AG04449 (cell line): ENCODE data around the gene GREB1.

ENCODE experiments used
- CTCF ChIA-PET: fragments of 350-600 bp; formaldehyde crosslinking; extraction: SDS; loops from one replicate; lab custom pipeline; 2021; ENCODE audit warnings: antibody characterized with exemption; lab: Yijun Ruan, JAX
- POLR2A ChIA-PET: fragments of 400-600, 350-600 bp; formaldehyde crosslinking; extraction: SDS; loops from one replicate; lab custom pipeline; 2020; ENCODE audit warnings: antibody characterized with exemption, inconsistent platforms; lab: Yijun Ruan, JAX
- DNase-seq: peaks from one replicate; pipeline ENCODE4 v3.0.0-alpha.2; 2010; ENCODE audit warnings: low read depth, low spot score
- H3K4me3 ChIP-seq: 2 replicates; pipeline ENCODE4 v1.5.1; 2011; ENCODE audit warnings: low read depth, mild to moderate bottlenecking, control low read depth, low read length
- CTCF ChIP-seq: IDR thresholded peaks from one replicate; pipeline ENCODE4 v1.5.1; 2011; ENCODE audit warnings: mild to moderate bottlenecking, moderate library complexity, low read length, control low read depth, inconsistent platforms; ENCODE audit not compliant: insufficient read depth; ENCODE audit errors: missing control alignments

The GREB1 gene

DNA sequence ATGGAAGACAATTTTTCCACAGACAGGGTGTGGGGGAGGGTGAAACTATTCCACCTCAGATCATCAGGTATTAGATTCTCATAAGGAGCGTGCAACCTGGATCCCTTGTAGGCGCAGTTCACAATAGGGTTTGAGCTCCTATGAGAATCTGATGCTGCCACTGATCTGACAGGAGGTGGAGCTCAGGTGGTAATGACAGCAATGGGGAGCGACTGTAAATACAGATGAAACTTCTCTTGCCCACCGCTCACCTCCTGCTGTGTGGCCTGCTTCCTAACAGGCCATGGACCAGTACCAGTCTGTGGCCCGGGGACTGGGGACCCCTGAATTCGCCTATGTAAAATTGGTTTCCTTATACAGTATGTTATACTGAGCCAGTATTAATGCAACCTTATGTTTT, 40.6 kb upstream of the GREB1 start:
- DNase-seq, result no peak
- ChIA-PET CTCF (interaction anchor here (1.2 kb wide), 1 partner anchor 15 kb away, joined by 3 read pairs; no protein-coding TSS in a partner anchor), POLR2A (no interaction called here)
- no peak for TF ChIP-seq CTCF
- H3K4me3 ChIP-seq, result no peak overlapping the region

- no peak overlapping the region for H3K4me3 ChIP-seq
- DNase-seq, result no peak
- ChIA-PET POLR2A (no interaction called here), CTCF (interaction anchor here (1.1 to 1.2 kb wide), 3 partner anchors 14 to 16 kb away, joined by 3 read pairs; no protein-coding TSS in a partner anchor)
- TF ChIP-seq CTCF, result no peak
Measured at GRCh38 chr2:11494310-11494709, 39.5 kb upstream of the GREB1 start.

GRCh38 chr2:11495844-11496681, 37.8 kb upstream of the GREB1 start:
- POLR2A ChIA-PET, result no interaction called here
- no peak for DNase-seq
- CTCF ChIA-PET, result interaction anchor here (1.4 kb wide), 1 partner anchor 19 kb away, joined by 8 read pairs; no protein-coding TSS in a partner anchor
- no peak for TF ChIP-seq CTCF
- H3K4me3 ChIP-seq, result no peak overlapping the region

- TF ChIP-seq CTCF, result no peak
- CTCF ChIA-PET, result interaction anchor here (2.4 kb wide), 1 partner anchor 84 kb away, joined by 15 read pairs; no protein-coding TSS in a partner anchor
- DNase-seq, result no peak
- POLR2A ChIA-PET, result no interaction called here
- no peak overlapping the region for H3K4me3 ChIP-seq
Measured at GRCh38 chr2:11498543-11499034, 35.3 kb upstream of the GREB1 start.

DNA sequence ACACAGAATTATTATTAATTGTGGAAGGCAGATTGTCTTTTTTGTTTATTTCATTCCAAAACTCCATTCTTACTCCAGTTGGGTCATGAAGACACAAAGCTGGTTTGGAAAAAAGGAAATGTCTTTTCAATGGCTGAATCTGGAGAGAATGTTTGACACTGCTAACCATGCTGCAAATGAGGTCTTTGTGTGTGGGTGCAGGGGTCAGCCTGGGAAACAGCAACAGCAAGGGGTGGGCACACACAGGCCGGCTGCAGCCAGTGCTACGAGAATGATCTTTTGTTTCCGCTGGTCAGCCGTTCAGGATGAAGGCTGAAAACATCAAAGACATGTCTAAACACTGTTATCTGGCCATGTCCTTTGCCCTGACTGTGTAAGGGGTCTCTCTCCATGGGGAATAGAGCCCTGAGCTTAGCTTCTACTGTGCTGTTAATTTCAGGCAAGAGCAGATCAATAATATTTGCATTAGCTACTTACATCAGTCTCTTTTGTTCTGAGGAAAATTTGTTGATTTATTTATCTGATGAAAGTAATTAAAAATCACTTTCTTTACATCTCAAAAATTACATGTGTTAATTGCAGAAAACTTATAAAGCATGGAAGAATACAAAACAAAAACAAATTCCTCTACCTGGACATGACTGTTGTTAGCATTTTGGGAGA, 34.6 kb upstream of the GREB1 start:
- H3K4me3 ChIP-seq, result no peak overlapping the region
- POLR2A ChIA-PET, result no interaction called here
- DNase-seq, result no peak
- TF ChIP-seq CTCF, result no peak
- CTCF ChIA-PET, result interaction anchor here (2.4 kb wide), 1 partner anchor 83 kb away, joined by 15 read pairs; no protein-coding TSS in a partner anchor
